ENCODE measurements around the gene DYDC2. TPM values are rescaled to one million over a fixed set of nuclear protein-coding genes. Genes with fewer than 3 reads are reported as not detected.
"Not testable (repeated sequence)": the region's sequence is repeated elsewhere in the genome, so short reads cannot be mapped to it uniquely, and the experiment has no call there.

DYDC2 gene
- total and polyA plus RNA-seq, 12 donors = not detected

GRCh38 chr10:80416479-80417098 is 60.0 kb downstream of the DYDC2 start:
- Histone ChIP-seq H3K9me3 (no peaks in the 10 kb centered on the region), H3K4me3 (no peak overlapping the region), H3K27ac (peak overlapping the region; percentile 5 to 72 (median 64)), H3K36me3 (peaks cover 0 to 12% (median 0%) of the 10 kb centered on the region in 9 donors), H3K27me3 (no peaks in the 10 kb centered on the region), H3K4me1 (peaks cover 6 to 60% (median 48%) of the 10 kb centered on the region in 9 donors)
- intact Hi-C loops (cut with DNase I) = no loop called here
- DNase-seq (peak; percentile 74 to 77), ATAC-seq (peak; percentile 77 to 96 (median 88))
- 34 to 47% methylated on average over 15 of the region's 15 CpGs for WGBS, 2 donors
- TF ChIP-seq CTCF (IDR thresholded peaks at IDR 0.05) = no peak

GRCh38 chr10:80417256-80417655 is 60.7 kb downstream of the DYDC2 start:
- H3K27me3 ChIP-seq; H3K4me3 ChIP-seq; intact Hi-C loops (cut with DNase I); H3K9me3 ChIP-seq; DNase-seq; ATAC-seq: not testable (repeated sequence)
- H3K36me3 ChIP-seq = peaks cover 0 to 18% (median 0%) of the 10 kb centered on the region in 9 donors
- 76 to 80% methylated on average over 6 of the region's 6 CpGs for whole genome bisulfite sequencing, 2 donors
- H3K4me1 ChIP-seq = peaks cover 5 to 54% (median 44%) of the 10 kb centered on the region in 9 donors
- peak overlapping the region in 2 of 10 donors; percentile 65 to 72 for H3K27ac ChIP-seq

Other genes starting within 250 kb of the DYDC2 start
- gene PLAC9, start 224.1 kb upstream of the DYDC2 start, total RNA-seq = 10 to 100 TPM; 16.8 to 41.7 (median 26.8) TPM
- gene PLAC9, start 224.1 kb upstream of the DYDC2 start, polyA plus RNA-seq = 100 to 1,000 TPM in 1 of 2 donors, 10 to 100 TPM in 1; 63.7 to 129 TPM
- 100 to 1,000 TPM; 338 to 558 (median 422) TPM for gene ANXA11, start 151.2 kb upstream of the DYDC2 start, total RNA-seq
- gene ANXA11, start 151.2 kb upstream of the DYDC2 start, polyA plus RNA-seq = 1,000 to 10,000 TPM in 1 of 2 donors, 100 to 1,000 TPM in 1; 160 to 1,089 TPM
- gene MAT1A, start 67.1 kb upstream of the DYDC2 start, total RNA-seq = 1 to 10 TPM in 1 of 10 donors, under 1 TPM in 4, not detected in 5; 0.11 to 1.8 (median 0.26) TPM
- not detected for gene MAT1A, start 67.1 kb upstream of the DYDC2 start, polyA plus RNA-seq
- not detected for gene DYDC1, start within 50 bp of the DYDC2 start, total RNA-seq
- gene DYDC1, start within 50 bp of the DYDC2 start, polyA plus RNA-seq = not detected
- gene PRXL2A, start 51.8 kb downstream of the DYDC2 start, total RNA-seq = 100 to 1,000 TPM in 3 of 10 donors, 10 to 100 TPM in 7; 57.3 to 135 (median 84.3) TPM
- gene PRXL2A, start 51.8 kb downstream of the DYDC2 start, polyA plus RNA-seq = 10 to 100 TPM; 46.0 to 54.6 TPM
- 10 to 100 TPM; 21.7 to 57.2 (median 27.6) TPM for gene TSPAN14, start 97.5 kb downstream of the DYDC2 start, total RNA-seq
- 10 to 100 TPM; 16.9 to 35.0 TPM for gene TSPAN14, start 97.5 kb downstream of the DYDC2 start, polyA plus RNA-seq
- gene SH2D4B, start 181.1 kb downstream of the DYDC2 start, total RNA-seq = not detected
- not detected for gene SH2D4B, start 181.1 kb downstream of the DYDC2 start, polyA plus RNA-seq

Measured in heart right ventricle (tissue), 16 donors.